OCI-LY1 (cell line): Measurements from ENCODE around the gene TTLL11.

ENCODE experiments used
- EZH2 ChIP-seq: fragments of 200-600 bp; sonication (generic), shearing (Covaris generic); IDR thresholded peaks from 2 replicates; pipeline ENCODE4 v1.8.0; 2017; ENCODE audit warnings: borderline replicate concordance, mixed run types, mild to moderate bottlenecking, antibody characterized with exemption, low read length, moderate library complexity, mixed read lengths
- TF ChIP-seq, protein P1 (sequence below): fragments of 200-600 bp; sonication (generic), shearing (Covaris generic); IDR thresholded peaks from 2 replicates; pipeline ENCODE4 v1.5.1; 2017; ENCODE audit warnings: mild to moderate bottlenecking, antibody characterized with exemption, low read length, moderate library complexity, mixed read lengths

DNA sequence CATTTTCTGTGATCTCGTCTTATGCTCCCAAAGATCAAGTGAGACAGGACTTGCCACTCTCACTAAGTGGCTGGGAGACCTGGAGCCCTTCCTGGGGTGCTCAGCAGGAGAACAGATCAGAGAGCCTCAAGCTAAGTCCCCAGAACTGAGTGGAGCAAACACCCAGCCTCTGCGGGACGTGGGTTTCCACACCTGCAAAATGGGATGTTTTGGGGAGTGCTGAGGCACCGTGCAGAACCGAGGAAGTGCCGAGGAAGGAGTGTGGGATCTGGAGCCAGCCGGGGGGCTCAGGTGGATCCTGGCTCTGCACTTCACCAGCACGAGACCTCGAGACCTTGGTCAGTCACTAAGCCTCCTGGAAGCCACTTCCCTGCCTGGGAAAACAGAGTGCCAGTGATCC lies 275.6 kb downstream of the TTLL11 start:
- TF ChIP-seq, protein P1, sequence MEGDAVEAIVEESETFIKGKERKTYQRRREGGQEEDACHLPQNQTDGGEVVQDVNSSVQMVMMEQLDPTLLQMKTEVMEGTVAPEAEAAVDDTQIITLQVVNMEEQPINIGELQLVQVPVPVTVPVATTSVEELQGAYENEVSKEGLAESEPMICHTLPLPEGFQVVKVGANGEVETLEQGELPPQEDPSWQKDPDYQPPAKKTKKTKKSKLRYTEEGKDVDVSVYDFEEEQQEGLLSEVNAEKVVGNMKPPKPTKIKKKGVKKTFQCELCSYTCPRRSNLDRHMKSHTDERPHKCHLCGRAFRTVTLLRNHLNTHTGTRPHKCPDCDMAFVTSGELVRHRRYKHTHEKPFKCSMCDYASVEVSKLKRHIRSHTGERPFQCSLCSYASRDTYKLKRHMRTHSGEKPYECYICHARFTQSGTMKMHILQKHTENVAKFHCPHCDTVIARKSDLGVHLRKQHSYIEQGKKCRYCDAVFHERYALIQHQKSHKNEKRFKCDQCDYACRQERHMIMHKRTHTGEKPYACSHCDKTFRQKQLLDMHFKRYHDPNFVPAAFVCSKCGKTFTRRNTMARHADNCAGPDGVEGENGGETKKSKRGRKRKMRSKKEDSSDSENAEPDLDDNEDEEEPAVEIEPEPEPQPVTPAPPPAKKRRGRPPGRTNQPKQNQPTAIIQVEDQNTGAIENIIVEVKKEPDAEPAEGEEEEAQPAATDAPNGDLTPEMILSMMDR = no peak
- no peak for TF ChIP-seq EZH2
